ENCODE measurements around the gene AP5S1.
"Not testable (repeated sequence)": the region's sequence is repeated elsewhere in the genome, so short reads cannot be mapped to it uniquely, and the experiment has no call there.

AP5S1 gene

GRCh38 chr20:3828798-3829197 lies 8.5 kb downstream of the AP5S1 start:
- no peak for DNase-seq
- TF ChIP-seq POLR2A (IDR thresholded peaks at IDR 0.05; ENCODE audit: low read length) (no peak), GATA1 (IDR thresholded peaks at IDR 0.05; ENCODE audit: low read depth, low read length) (no peak)

GRCh38 chr20:3829891-3830290 lies 9.5 kb downstream of the AP5S1 start:
- not testable (repeated sequence) for DNase-seq

- no peak for TF ChIP-seq GATA1 (IDR thresholded peaks at IDR 0.05; ENCODE audit: low read depth, low read length)
- no peak for TF ChIP-seq POLR2A (IDR thresholded peaks at IDR 0.05; ENCODE audit: low read length)
- no peak for DNase-seq
Measured at GRCh38 chr20:3836132-3836531, 15.8 kb downstream of the AP5S1 start.

GRCh38 chr20:3839328-3839727 lies 19.0 kb downstream of the AP5S1 start:
- TF ChIP-seq GATA1 (IDR thresholded peaks at IDR 0.05; ENCODE audit: low read depth, low read length) (no peak), POLR2A (IDR thresholded peaks at IDR 0.05; ENCODE audit: low read length) (no peak)
- peak; percentile 48 to 81 for DNase-seq

- not testable (repeated sequence) for DNase-seq
Measured at GRCh38 chr20:3840201-3840600, 19.9 kb downstream of the AP5S1 start.

- TF ChIP-seq POLR2A (IDR thresholded peaks at IDR 0.05; ENCODE audit: low read length) (no peak), GATA1 (IDR thresholded peaks at IDR 0.05; ENCODE audit: low read depth, low read length) (no peak)
- peak; percentile 61 to 86 for DNase-seq
Measured at GRCh38 chr20:3842348-3842930, 22.1 kb downstream of the AP5S1 start.

- TF ChIP-seq POLR2A (IDR thresholded peaks at IDR 0.05; ENCODE audit: low read length) (peak; percentile 17), GATA1 (IDR thresholded peaks at IDR 0.05; ENCODE audit: low read depth, low read length) (no peak)
- peak; percentile 92 to 94 for DNase-seq
Measured at GRCh38 chr20:3843490-3843889, 23.1 kb downstream of the AP5S1 start.

- DNase-seq = not testable (repeated sequence)
Measured at GRCh38 chr20:3843990-3844619, 23.8 kb downstream of the AP5S1 start.

- no peak for DNase-seq
- no peak for TF ChIP-seq POLR2A (IDR thresholded peaks at IDR 0.05; ENCODE audit: low read length)
- no peak for TF ChIP-seq GATA1 (IDR thresholded peaks at IDR 0.05; ENCODE audit: low read depth, low read length)
Measured at GRCh38 chr20:3846378-3846739, 26.0 kb downstream of the AP5S1 start.

GRCh38 chr20:3846740-3847428 lies 26.5 kb downstream of the AP5S1 start, which contains the start of gene MAVS:
Gene MAVS, plus strand, starts transcription at chr20:3846834. Its CDS starts 7,791 bp downstream, at chr20:3854625.
- TF ChIP-seq POLR2A (IDR thresholded peaks at IDR 0.05; ENCODE audit: low read length) (peak; percentile 62), GATA1 (IDR thresholded peaks at IDR 0.05; ENCODE audit: low read depth, low read length) (no peak)
- DNase-seq = peak; percentile 90 to 93

- TF ChIP-seq POLR2A (IDR thresholded peaks at IDR 0.05; ENCODE audit: low read length) (no peak), GATA1 (IDR thresholded peaks at IDR 0.05; ENCODE audit: low read depth, low read length) (no peak)
- DNase-seq = peak in 1 of 2 experiments; percentile 46
Measured at GRCh38 chr20:3847429-3847940, 27.1 kb downstream of the AP5S1 start.

GRCh38 chr20:3848565-3848964 lies 28.2 kb downstream of the AP5S1 start:
- no peak for DNase-seq
- TF ChIP-seq POLR2A (IDR thresholded peaks at IDR 0.05; ENCODE audit: low read length) (no peak), GATA1 (IDR thresholded peaks at IDR 0.05; ENCODE audit: low read depth, low read length) (no peak)

- DNase-seq = no peak
- TF ChIP-seq POLR2A (IDR thresholded peaks at IDR 0.05; ENCODE audit: low read length) (no peak), GATA1 (IDR thresholded peaks at IDR 0.05; ENCODE audit: low read depth, low read length) (no peak)
Measured at GRCh38 chr20:3854462-3854871, 34.1 kb downstream of the AP5S1 start.

- TF ChIP-seq POLR2A (IDR thresholded peaks at IDR 0.05; ENCODE audit: low read length) = no peak
- TF ChIP-seq GATA1 (IDR thresholded peaks at IDR 0.05; ENCODE audit: low read depth, low read length) = no peak
- no peak for DNase-seq
Measured at GRCh38 chr20:3857405-3857804, 37.1 kb downstream of the AP5S1 start.

GRCh38 chr20:3858689-3859088 lies 38.3 kb downstream of the AP5S1 start:
- no peak for DNase-seq
- TF ChIP-seq GATA1 (IDR thresholded peaks at IDR 0.05; ENCODE audit: low read depth, low read length) (no peak), POLR2A (IDR thresholded peaks at IDR 0.05; ENCODE audit: low read length) (no peak)

Data from erythroblast (primary cell).